Measurements from ENCODE around the gene PRR35. TPM values are rescaled to one million over a fixed set of nuclear protein-coding genes. Genes with fewer than 3 reads are reported as not detected.

The PRR35 gene
- 0.11 to 0.20 TPM (median 0.13 TPM) in 4 of 5 replicates, not detected in the other for total RNA-seq (2022; extraction: Qiagen RNA extraction; ENCODE audit: low read depth)

GRCh38 chr16:560204-560700, at the start of gene PRR35:
Gene PRR35 (plus strand): TSS chr16:560394. CDS start chr16:563295, 2,901 bp downstream.

GRCh38 chr16:527015-527903, 32.9 kb upstream of the PRR35 start, which contains the start of gene CAPN15:
Gene CAPN15 (plus strand): TSS chr16:527712. CDS start chr16:546839, 19,127 bp downstream.

GRCh38 chr16:566475-567372, 6.5 kb downstream of the PRR35 start, which contains the start of gene NHLRC4:
Gene NHLRC4 (plus strand): TSS chr16:567005. CDS start chr16:568048, 1,043 bp downstream.

GRCh38 chr16:569445-570254, 9.5 kb downstream of the PRR35 start, which contains the start of gene PIGQ:
Gene PIGQ (plus strand): TSS chr16:569968. CDS start chr16:574075, 4,107 bp downstream.

GRCh38 chr16:589658-590187, 29.5 kb downstream of the PRR35 start, which contains the start of gene RAB40C:
Gene RAB40C (plus strand): TSS chr16:590066. CDS start chr16:590292, 226 bp downstream.

Other genes with a start within 250 kb of the PRR35 start
- 19.5 to 37.6 TPM (median 34.7 TPM) in 5 replicates for gene AXIN1, start 207.7 kb upstream of the PRR35 start, total RNA-seq (2022; extraction: Qiagen RNA extraction; ENCODE audit: low read depth)
- 113 to 136 TPM (median 126 TPM) in 5 replicates for gene MRPL28, start 189.9 kb upstream of the PRR35 start, total RNA-seq (2022; extraction: Qiagen RNA extraction; ENCODE audit: low read depth)
- 20.4 to 41.0 TPM (median 36.6 TPM) in 5 replicates for gene PGAP6, start 178.4 kb upstream of the PRR35 start, total RNA-seq (2022; extraction: Qiagen RNA extraction; ENCODE audit: low read depth)
- 232 to 478 TPM (median 441 TPM) in 5 replicates for gene NME4, start 163.2 kb upstream of the PRR35 start, total RNA-seq (2022; extraction: Qiagen RNA extraction; ENCODE audit: low read depth)
- gene DECR2, start 158.5 kb upstream of the PRR35 start, total RNA-seq (2022; extraction: Qiagen RNA extraction; ENCODE audit: low read depth): 18.5 to 31.1 TPM (median 25.8 TPM) in 5 replicates
- gene RAB11FIP3, start 134.7 kb upstream of the PRR35 start, total RNA-seq (2022; extraction: Qiagen RNA extraction; ENCODE audit: low read depth): 15.0 to 26.7 TPM (median 23.0 TPM) in 5 replicates
- 30.2 to 84.8 TPM (median 76.9 TPM) in 5 replicates for gene CAPN15, start 32.7 kb upstream of the PRR35 start, total RNA-seq (2022; extraction: Qiagen RNA extraction; ENCODE audit: low read depth)
- gene NHLRC4, start 6.6 kb downstream of the PRR35 start, total RNA-seq (2022; extraction: Qiagen RNA extraction; ENCODE audit: low read depth): 0.14 to 0.32 TPM (median 0.19 TPM) in 5 replicates
- gene PIGQ, start 9.6 kb downstream of the PRR35 start, total RNA-seq (2022; extraction: Qiagen RNA extraction; ENCODE audit: low read depth): 18.4 to 44.1 TPM (median 36.7 TPM) in 5 replicates
- gene RAB40C, start 29.7 kb downstream of the PRR35 start, total RNA-seq (2022; extraction: Qiagen RNA extraction; ENCODE audit: low read depth): 9.9 to 20.9 TPM (median 20.2 TPM) in 5 replicates
- 0.18 to 0.26 TPM (median 0.22 TPM) in 4 of 5 replicates, not detected in the other for gene WFIKKN1, start 70.6 kb downstream of the PRR35 start, total RNA-seq (2022; extraction: Qiagen RNA extraction; ENCODE audit: low read depth)
- gene METTL26, start 75.9 kb downstream of the PRR35 start, total RNA-seq (2022; extraction: Qiagen RNA extraction; ENCODE audit: low read depth): 71.6 to 145 TPM (median 132 TPM) in 5 replicates
- 17.9 to 45.8 TPM (median 40.4 TPM) in 5 replicates for gene MCRIP2, start 81.4 kb downstream of the PRR35 start, total RNA-seq (2022; extraction: Qiagen RNA extraction; ENCODE audit: low read depth)
- gene WDR90, start 89.0 kb downstream of the PRR35 start, total RNA-seq (2022; extraction: Qiagen RNA extraction; ENCODE audit: low read depth): 13.9 to 34.9 TPM (median 26.8 TPM) in 5 replicates
- gene RHOT2, start 107.7 kb downstream of the PRR35 start, total RNA-seq (2022; extraction: Qiagen RNA extraction; ENCODE audit: low read depth): 44.9 to 111 TPM (median 98.0 TPM) in 5 replicates
- 0.34 to 1.8 TPM (median 1.4 TPM) in 5 replicates for gene RHBDL1, start 115.3 kb downstream of the PRR35 start, total RNA-seq (2022; extraction: Qiagen RNA extraction; ENCODE audit: low read depth)
- 82.6 to 135 TPM (median 106 TPM) in 5 replicates for gene STUB1, start 120.0 kb downstream of the PRR35 start, total RNA-seq (2022; extraction: Qiagen RNA extraction; ENCODE audit: low read depth)
- 55.5 to 80.8 TPM (median 78.9 TPM) in 5 replicates for gene JMJD8, start 123.9 kb downstream of the PRR35 start, total RNA-seq (2022; extraction: Qiagen RNA extraction; ENCODE audit: low read depth)
- 2.9 to 7.7 TPM (median 6.7 TPM) in 5 replicates for gene WDR24, start 130.0 kb downstream of the PRR35 start, total RNA-seq (2022; extraction: Qiagen RNA extraction; ENCODE audit: low read depth)
- gene FBXL16, start 145.4 kb downstream of the PRR35 start, total RNA-seq (2022; extraction: Qiagen RNA extraction; ENCODE audit: low read depth): 3.5 to 8.1 TPM (median 7.5 TPM) in 5 replicates
- 66.1 to 229 TPM (median 200 TPM) in 5 replicates for gene METRN, start 154.7 kb downstream of the PRR35 start, total RNA-seq (2022; extraction: Qiagen RNA extraction; ENCODE audit: low read depth)
- 25.7 to 66.6 TPM (median 52.1 TPM) in 5 replicates for gene ANTKMT, start 160.8 kb downstream of the PRR35 start, total RNA-seq (2022; extraction: Qiagen RNA extraction; ENCODE audit: low read depth)
- gene CCDC78, start 166.0 kb downstream of the PRR35 start, total RNA-seq (2022; extraction: Qiagen RNA extraction; ENCODE audit: low read depth): 4.1 to 7.1 TPM (median 6.2 TPM) in 5 replicates
- gene HAGHL, start 166.7 kb downstream of the PRR35 start, total RNA-seq (2022; extraction: Qiagen RNA extraction; ENCODE audit: low read depth): 14.3 to 23.8 TPM (median 18.4 TPM) in 5 replicates
- 16.4 to 29.7 TPM (median 25.3 TPM) in 5 replicates for gene CIAO3, start 180.6 kb downstream of the PRR35 start, total RNA-seq (2022; extraction: Qiagen RNA extraction; ENCODE audit: low read depth)
- gene MSLN, start 200.3 kb downstream of the PRR35 start, total RNA-seq (2022; extraction: Qiagen RNA extraction; ENCODE audit: low read depth): 2.4 to 4.2 TPM (median 3.2 TPM) in 5 replicates
- 28.5 to 57.2 TPM (median 55.7 TPM) in 5 replicates for gene RPUSD1, start 228.0 kb downstream of the PRR35 start, total RNA-seq (2022; extraction: Qiagen RNA extraction; ENCODE audit: low read depth)
- 9.9 to 37.8 TPM (median 24.1 TPM) in 5 replicates for gene CHTF18, start 228.2 kb downstream of the PRR35 start, total RNA-seq (2022; extraction: Qiagen RNA extraction; ENCODE audit: low read depth)
- gene GNG13, start 240.3 kb downstream of the PRR35 start, total RNA-seq (2022; extraction: Qiagen RNA extraction; ENCODE audit: low read depth): not detected in 5 replicates

Data from A549 treated with ZK216348 at 1 μM for 4 hours (cell line).